DOHH2 (cell line): ENCODE results near the gene C1D.

Source experiments
- H3F3A ChIP-seq: fragments of 200-600 bp; sonication (generic), shearing (Covaris generic); 2 replicates; pipeline ENCODE4 v1.6.0; 2016; ENCODE audit warnings: antibody characterized with exemption, mild to moderate bottlenecking; ENCODE audit not compliant: control insufficient read depth, insufficient read depth
- H3K27ac ChIP-seq: fragments of 200-600 bp; sonication (generic); 2 replicates; pipeline ENCODE4 v1.5.1; 2014; ENCODE audit warnings: low read depth, mild to moderate bottlenecking, low read length, moderate library complexity
- H3K27me3 ChIP-seq: fragments of 200-600 bp; sonication (generic); 2 replicates; pipeline ENCODE4 v1.6.1; 2014; ENCODE audit warnings: mild to moderate bottlenecking, low read length, mixed read lengths; ENCODE audit not compliant: control insufficient read depth
- H3K36me3 ChIP-seq: fragments of 200-600 bp; sonication (generic); 2 replicates; pipeline ENCODE4 v1.6.1; 2014; ENCODE audit warnings: mild to moderate bottlenecking, low read length, moderate library complexity, mixed read lengths; ENCODE audit not compliant: control insufficient read depth
- H3K4me1 ChIP-seq: fragments of 200-600 bp; sonication (generic); 2 replicates; pipeline ENCODE4 v1.6.1; 2014; ENCODE audit warnings: mild to moderate bottlenecking, low read length, mixed read lengths; ENCODE audit not compliant: control insufficient read depth
- H3K4me2 ChIP-seq: fragments of 200-600 bp; sonication (generic); 2 replicates; pipeline ENCODE4 v1.6.0; 2014; ENCODE audit warnings: mild to moderate bottlenecking, low read length, moderate library complexity
- H3K4me3 ChIP-seq: fragments of 200-600 bp; sonication (generic); 2 replicates; pipeline ENCODE4 v1.5.1; 2014; ENCODE audit warnings: mild to moderate bottlenecking, low read length, mixed read lengths
- H3K79me2 ChIP-seq: fragments of 200-600 bp; sonication (generic); 2 replicates; pipeline ENCODE4 v1.6.1; 2014; ENCODE audit warnings: mild to moderate bottlenecking, low read length, mixed read lengths; ENCODE audit not compliant: control insufficient read depth
- H3K9me2 ChIP-seq: fragments of 200-600 bp; sonication (generic); replicated peaks from 2 replicates; pipeline ENCODE4 v1.6.1; 2014; ENCODE audit warnings: mild to moderate bottlenecking, low read length, mixed read lengths; ENCODE audit not compliant: control insufficient read depth
- H3K9me3 ChIP-seq: fragments of 200-600 bp; sonication (generic); 2 replicates; pipeline ENCODE4 v1.6.1; 2014; ENCODE audit warnings: antibody characterized with exemption, low read length, mixed read lengths; ENCODE audit not compliant: control insufficient read depth, insufficient read depth
- H4K20me1 ChIP-seq: fragments of 200-600 bp; sonication (generic); 2 replicates; pipeline ENCODE4 v1.6.0; 2014; ENCODE audit warnings: low read depth, mild to moderate bottlenecking, antibody characterized with exemption, low read length, moderate library complexity; ENCODE audit not compliant: control insufficient read depth, insufficient read depth
- EZH2phosphoT487 ChIP-seq: fragments of 200-600 bp; sonication (generic); IDR thresholded peaks from 2 replicates; pipeline ENCODE4 v1.6.1; 2017; ENCODE audit warnings: borderline replicate concordance, mild to moderate bottlenecking, antibody characterized with exemption, low read length, moderate library complexity, mixed read lengths
- TF ChIP-seq, protein P1 (sequence below): fragments of 200-600 bp; sonication (generic); IDR thresholded peaks from one replicate; pipeline ENCODE4 v1.5.1; 2014; ENCODE audit warnings: antibody characterized with exemption, mild to moderate bottlenecking, low read depth, low read length; ENCODE audit not compliant: poor library complexity, severe bottlenecking

Gene C1D

DNA sequence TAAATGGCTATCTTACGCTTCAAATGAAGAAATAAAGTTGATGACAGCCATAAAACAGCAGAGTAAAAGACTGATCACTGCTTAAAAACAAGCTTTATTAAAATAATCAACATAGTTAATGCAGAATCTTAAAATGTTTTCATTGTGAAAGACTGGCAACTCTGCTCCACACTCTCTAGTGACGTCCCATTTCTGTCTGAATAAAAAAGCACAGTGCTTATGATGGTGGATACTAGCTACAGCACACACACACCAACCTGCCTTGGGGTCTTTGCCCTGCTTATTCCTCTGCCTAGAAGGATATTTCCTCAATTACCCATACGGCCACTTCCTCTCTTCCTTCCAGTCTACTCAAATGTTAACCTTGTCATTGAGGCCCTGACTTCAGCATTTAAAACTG, 19.1 kb downstream of the C1D start:
- Histone ChIP-seq H3K9me2 (no peaks in the 10 kb centered on the region), H3K27me3 (no peaks in the 10 kb centered on the region), H3K4me1 (no peaks in the 10 kb centered on the region), H3F3A (no peaks in the 10 kb centered on the region; the same call in 1 of the 2 replicates), H3K4me2 (no peak overlapping the region), H4K20me1 (no peaks in the 10 kb centered on the region), H3K9me3 (no peaks in the 10 kb centered on the region), H3K79me2 (peaks cover 10% of the 10 kb centered on the region), H3K36me3 (peaks cover 21% of the 10 kb centered on the region), H3K4me3 (no peak overlapping the region), H3K27ac (no peak overlapping the region)
- no peak for TF ChIP-seq EZH2phosphoT487
- TF ChIP-seq, protein P1, sequence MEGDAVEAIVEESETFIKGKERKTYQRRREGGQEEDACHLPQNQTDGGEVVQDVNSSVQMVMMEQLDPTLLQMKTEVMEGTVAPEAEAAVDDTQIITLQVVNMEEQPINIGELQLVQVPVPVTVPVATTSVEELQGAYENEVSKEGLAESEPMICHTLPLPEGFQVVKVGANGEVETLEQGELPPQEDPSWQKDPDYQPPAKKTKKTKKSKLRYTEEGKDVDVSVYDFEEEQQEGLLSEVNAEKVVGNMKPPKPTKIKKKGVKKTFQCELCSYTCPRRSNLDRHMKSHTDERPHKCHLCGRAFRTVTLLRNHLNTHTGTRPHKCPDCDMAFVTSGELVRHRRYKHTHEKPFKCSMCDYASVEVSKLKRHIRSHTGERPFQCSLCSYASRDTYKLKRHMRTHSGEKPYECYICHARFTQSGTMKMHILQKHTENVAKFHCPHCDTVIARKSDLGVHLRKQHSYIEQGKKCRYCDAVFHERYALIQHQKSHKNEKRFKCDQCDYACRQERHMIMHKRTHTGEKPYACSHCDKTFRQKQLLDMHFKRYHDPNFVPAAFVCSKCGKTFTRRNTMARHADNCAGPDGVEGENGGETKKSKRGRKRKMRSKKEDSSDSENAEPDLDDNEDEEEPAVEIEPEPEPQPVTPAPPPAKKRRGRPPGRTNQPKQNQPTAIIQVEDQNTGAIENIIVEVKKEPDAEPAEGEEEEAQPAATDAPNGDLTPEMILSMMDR, result no peak

DNA sequence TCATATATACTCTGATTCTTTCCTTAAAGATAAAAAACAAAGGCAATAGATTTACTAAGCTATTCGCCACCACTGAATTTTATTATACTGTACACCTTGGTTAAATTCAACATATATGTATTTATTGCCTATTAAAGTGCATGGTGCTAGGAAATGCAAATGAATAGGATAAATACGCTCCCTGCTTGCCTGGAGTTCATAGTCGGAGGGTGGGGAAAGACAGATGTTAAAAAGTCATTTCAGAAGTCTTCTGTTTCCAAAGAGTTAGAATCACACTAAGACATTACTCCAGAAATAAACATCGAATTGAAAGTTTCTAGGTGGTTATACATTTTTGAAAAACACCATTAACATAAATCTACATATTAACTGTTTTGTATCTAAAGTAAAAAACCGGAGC, 19.8 kb downstream of the C1D start:
- peaks cover 21% of the 10 kb centered on the region for H3K36me3 ChIP-seq
- no peaks in the 10 kb centered on the region for H4K20me1 ChIP-seq
- no peaks in the 10 kb centered on the region for H3K9me3 ChIP-seq
- H3K4me3 ChIP-seq, result no peak overlapping the region
- no peaks in the 10 kb centered on the region for H3K9me2 ChIP-seq
- no peaks in the 10 kb centered on the region; the same call in 1 of the 2 replicates for H3F3A ChIP-seq
- no peak overlapping the region for H3K4me2 ChIP-seq
- H3K4me1 ChIP-seq, result no peaks in the 10 kb centered on the region
- no peaks in the 10 kb centered on the region for H3K27me3 ChIP-seq
- H3K27ac ChIP-seq, result no peak overlapping the region
- H3K79me2 ChIP-seq, result peaks cover 4% of the 10 kb centered on the region
- TF ChIP-seq, protein P1, result no peak
- no peak for TF ChIP-seq EZH2phosphoT487

DNA sequence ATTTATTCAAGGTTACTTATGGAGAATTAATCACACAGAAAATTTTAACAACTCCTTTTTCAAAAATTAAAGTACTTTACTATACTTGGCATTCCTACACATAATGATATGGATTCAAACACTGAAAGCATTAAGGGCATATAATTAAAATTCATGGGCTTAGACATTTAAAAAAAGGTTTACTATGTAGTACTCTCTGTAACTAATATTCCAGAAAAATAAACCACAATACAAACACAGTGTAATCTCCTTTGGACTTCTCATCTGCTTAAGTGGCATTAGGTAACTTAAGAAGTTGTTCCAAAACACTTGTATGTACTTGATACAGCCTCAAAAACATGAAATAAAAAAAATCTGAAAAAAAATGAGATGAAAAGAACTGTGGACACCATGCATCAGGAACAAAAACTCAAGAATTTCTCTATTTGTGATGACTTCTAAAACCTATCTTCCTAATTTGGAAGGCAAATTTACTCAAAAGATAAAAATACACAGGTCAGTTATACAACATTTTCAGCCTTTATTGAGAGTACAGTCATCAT, 21.0 kb downstream of the C1D start:
- Histone ChIP-seq H3F3A (no peaks in the 10 kb centered on the region; the same call in 1 of the 2 replicates), H3K36me3 (peaks cover 16% of the 10 kb centered on the region), H3K4me1 (no peaks in the 10 kb centered on the region), H3K9me2 (no peaks in the 10 kb centered on the region), H4K20me1 (no peaks in the 10 kb centered on the region), H3K79me2 (no peaks in the 10 kb centered on the region), H3K4me3 (no peak overlapping the region), H3K4me2 (no peak overlapping the region), H3K27ac (no peak overlapping the region), H3K9me3 (no peaks in the 10 kb centered on the region), H3K27me3 (no peaks in the 10 kb centered on the region)
- TF ChIP-seq, protein P1, result no peak
- TF ChIP-seq EZH2phosphoT487, result no peak

DNA sequence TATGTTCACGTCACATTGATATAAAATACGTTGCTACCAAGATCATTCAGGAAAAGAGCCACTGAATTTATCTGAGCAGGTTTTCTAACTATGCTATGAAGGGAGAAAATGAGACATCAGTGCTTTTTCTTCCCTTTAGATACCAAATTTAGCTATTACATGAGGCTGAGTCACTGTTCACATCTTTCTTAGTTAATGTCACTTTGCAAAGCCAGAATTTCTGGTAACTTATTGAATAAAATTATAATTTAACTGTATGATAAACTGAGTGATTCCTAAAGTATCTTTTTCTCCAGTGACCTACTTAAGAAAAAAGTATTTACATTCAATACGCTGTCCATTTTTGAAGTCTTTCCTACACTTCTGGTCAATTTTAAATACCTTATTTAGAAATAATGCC, 22.7 kb downstream of the C1D start:
- Histone ChIP-seq H3K27me3 (no peaks in the 10 kb centered on the region), H3K36me3 (peaks cover 10% of the 10 kb centered on the region), H4K20me1 (no peaks in the 10 kb centered on the region), H3F3A (no peaks in the 10 kb centered on the region; the same call in 1 of the 2 replicates), H3K9me3 (no peaks in the 10 kb centered on the region), H3K9me2 (no peaks in the 10 kb centered on the region), H3K27ac (no peak overlapping the region), H3K79me2 (no peaks in the 10 kb centered on the region), H3K4me3 (no peak overlapping the region), H3K4me1 (no peaks in the 10 kb centered on the region), H3K4me2 (no peak overlapping the region)
- TF ChIP-seq, protein P1, result no peak
- TF ChIP-seq EZH2phosphoT487, result no peak
